Mammary epithelial cell (primary cell): ENCODE results near the gene IL6.

Source experiments
- CTCF ChIP-seq, 2 donors: IDR thresholded peaks in 1 of 2; conservative IDR thresholded peaks in 1 of 2; 2 replicates each; pipeline ENCODE4 v1.5.1; 2011 to 2012; ENCODE audit warnings: inconsistent platforms in 2 of 2, low read length in 2 of 2, mild to moderate bottlenecking in 2 of 2, control low read depth in 1 of 2, low read depth in 1 of 2; ENCODE audit not compliant: insufficient read depth in 1 of 2; ENCODE audit errors: extremely low read depth in 1 of 2
- EZH2 ChIP-seq: IDR thresholded peaks from 2 replicates; pipeline ENCODE4 v1.6.1; 2012; ENCODE audit warnings: low read length, inconsistent platforms, borderline replicate concordance

GRCh38 chr7:22686620-22687019 is 40.4 kb upstream of the IL6 start:
- TF ChIP-seq CTCF (conservative IDR thresholded peaks at IDR 0.05 in 1 of 2, IDR thresholded peaks at IDR 0.05 in 1 of 2; ENCODE audit: extremely low read depth in 1 of 2, insufficient read depth in 1 of 2, low read depth in 1 of 2, low read length in 2 of 2) (no peak), EZH2 (no peak)
